GM19240 (cell line): Measurements from ENCODE around the gene CCNB3.

ENCODE experiments used
- DNase-seq: peaks from one replicate; pipeline ENCODE4 v3.0.0; 2011; ENCODE audit warnings: low spot score; ENCODE audit not compliant: insufficient read length

The CCNB3 gene

GRCh38 chrX:50333308-50333707 lies 128.7 kb downstream of the CCNB3 start:
- no peak for DNase-seq

GRCh38 chrX:50343917-50344316 lies 139.4 kb downstream of the CCNB3 start:
- no peak for DNase-seq

- no peak for DNase-seq
Measured at GRCh38 chrX:50372966-50373365, 168.4 kb downstream of the CCNB3 start.

GRCh38 chrX:50375481-50376267 lies 171.1 kb downstream of the CCNB3 start:
- no peak for DNase-seq

GRCh38 chrX:50381729-50382415 lies 177.3 kb downstream of the CCNB3 start:
- DNase-seq = no peak

GRCh38 chrX:50386520-50386919 lies 182.0 kb downstream of the CCNB3 start:
- DNase-seq = no peak

- no peak for DNase-seq
Measured at GRCh38 chrX:50393902-50394301, 189.3 kb downstream of the CCNB3 start.
